A549 (cell line): ENCODE data around the gene C1orf21.

ENCODE experiments used
- BHLHE40 ChIP-seq: IDR thresholded peaks from 2 replicates; pipeline ENCODE4 v1.6.1; 2012; ENCODE audit warnings: low read depth, low read length, inconsistent platforms
- CTCF ChIP-seq: fragments of >200 bp; sonication (Bioruptor Twin); formaldehyde crosslinking; IDR thresholded peaks from 3 replicates; pipeline ENCODE4 v1.5.1; 2016
- HOXA7 ChIP-seq: fragments of 250-450 bp; sonication (Bioruptor Pico); IDR thresholded peaks from 2 replicates; pipeline ENCODE4 v1.5.0; 2020; ENCODE audit warnings: mild to moderate bottlenecking, moderate library complexity
- POLR2A ChIP-seq: IDR thresholded peaks from 2 replicates; pipeline ENCODE4 v1.6.1; 2012; ENCODE audit warnings: mild to moderate bottlenecking, low read length
- RAD21 ChIP-seq, 2 experiments: fragments of >200 bp in 1 of 2; sonication (Bioruptor Twin) in 1 of 2; formaldehyde crosslinking in 1 of 2; IDR thresholded peaks in 1 of 2; conservative IDR thresholded peaks in 1 of 2; 2 replicates in 1 of 2; 3 replicates in 1 of 2; pipeline ENCODE4 v1.6.1; 2012 to 2018; ENCODE audit warnings: inconsistent platforms in 1 of 2
- USF2 ChIP-seq: fragments of 450-650 bp; IDR thresholded peaks from 2 replicates; pipeline ENCODE4 v1.6.1; 2014; ENCODE audit warnings: antibody characterized with exemption

- no peak for TF ChIP-seq CTCF
- no peak for TF ChIP-seq HOXA7
- TF ChIP-seq RAD21 (conservative IDR thresholded peaks at IDR 0.05 in 1 of 2, IDR thresholded peaks at IDR 0.05 in 1 of 2): no peak
- TF ChIP-seq POLR2A: no peak
- TF ChIP-seq USF2: no peak
- TF ChIP-seq BHLHE40: no peak
These were observed 167.0 kb downstream of the C1orf21 start for GRCh38 chr1:184553845-184554244.
